SK-N-SH (cell line): Measurements from ENCODE around the gene DNAH14. TPM values are rescaled to one million over a fixed set of nuclear protein-coding genes. Genes with fewer than 3 reads are reported as not detected.
"Not testable (repeated sequence)": the region's sequence is repeated elsewhere in the genome, so short reads cannot be mapped to it uniquely, and the experiment has no call there.

Experiments used
- CTCF ChIA-PET: fragments of 300-600, 350-600 bp; formaldehyde crosslinking; extraction: SDS; loops from one replicate; lab custom pipeline; 2021; lab: Yijun Ruan, JAX
- POLR2A ChIA-PET: fragments of 350-600 bp; sonication (Branson Sonifier 250); formaldehyde crosslinking; extraction: SDS; loops from one replicate; lab custom pipeline; 2020; ENCODE audit warnings: antibody characterized with exemption, inconsistent platforms; lab: Yijun Ruan, JAX
- DNase-seq: peaks from one replicate; pipeline ENCODE4 v3.0.0; 2012
- H2AFZ ChIP-seq: fragments of 200-600 bp; sonication (generic); 2 replicates; pipeline ENCODE4 v1.8.1; 2016; ENCODE audit warnings: antibody characterized with exemption, mild to moderate bottlenecking, low read depth
- H3F3A ChIP-seq: fragments of 200-600 bp; sonication (generic); replicated peaks from 2 replicates; pipeline ENCODE3; 2016; ENCODE audit warnings: antibody characterized with exemption, mild to moderate bottlenecking; ENCODE audit not compliant: insufficient read depth
- H3K27ac ChIP-seq, 2 experiments: fragments of 200-500 bp in 1 of 2; fragments of 200-600 bp in 1 of 2; sonication (Bioruptor generic) in 1 of 2; sonication (generic), shearing (Covaris generic) in 1 of 2; 2 replicates each; pipeline versions ENCODE4 v1.5.1 to v1.6.1; 2014 to 2016; ENCODE audit warnings: low read depth in 2 of 2, inconsistent platforms in 1 of 2, low read length in 1 of 2, mild to moderate bottlenecking in 1 of 2, mixed read lengths in 1 of 2
- H3K27me3 ChIP-seq: fragments of 200-600 bp; sonication (generic), shearing (Covaris generic); 2 replicates; pipeline ENCODE4 v1.6.1; 2016; ENCODE audit warnings: mixed run types; ENCODE audit not compliant: insufficient read depth
- H3K36me3 ChIP-seq, 2 experiments: fragments of 200-500 bp in 1 of 2; fragments of 200-600 bp in 1 of 2; sonication (Bioruptor generic) in 1 of 2; sonication (generic) in 1 of 2; replicated peaks in 1 of 2; 2 replicates each; pipeline versions ENCODE3 to v1.5.1; 2014 to 2016; ENCODE audit warnings: low read length in 1 of 2, mild to moderate bottlenecking in 1 of 2; ENCODE audit not compliant: insufficient read depth in 2 of 2, control insufficient read depth in 1 of 2
- H3K4me1 ChIP-seq, 2 experiments: fragments of 200-500 bp in 1 of 2; fragments of 200-600 bp in 1 of 2; sonication (Bioruptor generic) in 1 of 2; sonication (generic), shearing (Covaris generic) in 1 of 2; 2 replicates each; pipeline versions ENCODE4 v1.5.1 to v1.6.1; 2014 to 2016; ENCODE audit warnings: low read depth in 1 of 2, low read length in 1 of 2, mixed run types in 1 of 2; ENCODE audit not compliant: insufficient read depth in 2 of 2, control insufficient read depth in 1 of 2
- H3K4me2 ChIP-seq: fragments of 200-600 bp; sonication (generic), shearing (Covaris generic); 2 replicates; pipeline ENCODE4 v1.6.1; 2017; ENCODE audit warnings: mixed run types
- H3K4me3 ChIP-seq, 2 experiments: fragments of 200-500 bp in 1 of 2; fragments of 200-600 bp in 1 of 2; sonication (Bioruptor generic) in 1 of 2; sonication (generic), shearing (Covaris generic) in 1 of 2; 2 replicates each; pipeline versions ENCODE4 v1.5.1 to v1.8.1; 2014 to 2016; ENCODE audit warnings: low read depth in 2 of 2, inconsistent platforms in 1 of 2, low read length in 1 of 2, mild to moderate bottlenecking in 1 of 2, mixed read lengths in 1 of 2, moderate library complexity in 1 of 2
- H3K79me2 ChIP-seq: fragments of 200-600 bp; sonication (generic); 2 replicates; pipeline ENCODE4 v1.8.1; 2017; ENCODE audit warnings: mild to moderate bottlenecking; ENCODE audit not compliant: insufficient read depth
- H3K9ac ChIP-seq: fragments of 200-600 bp; sonication (generic); 2 replicates; pipeline ENCODE4 v1.6.1; 2017; ENCODE audit warnings: mixed run types
- H3K9me2 ChIP-seq: fragments of 200-600 bp; sonication (generic); 2 replicates; pipeline ENCODE4 v1.6.1; 2017; ENCODE audit warnings: mixed run types
- H3K9me3 ChIP-seq: fragments of 200-600 bp; sonication (generic); 2 replicates; pipeline ENCODE4 v1.6.1; 2017; ENCODE audit warnings: mixed run types, mild to moderate bottlenecking, moderate library complexity
- H4K20me1 ChIP-seq: fragments of 200-600 bp; sonication (generic); 2 replicates; pipeline ENCODE4 v1.6.1; 2017; ENCODE audit warnings: mild to moderate bottlenecking, mixed run types; ENCODE audit not compliant: insufficient read depth
- CHD2 ChIP-seq: fragments of 150-350 bp; IDR thresholded peaks from 2 replicates; pipeline ENCODE4 v1.6.1; 2018; ENCODE audit warnings: low read length; ENCODE audit not compliant: partially characterized antibody
- FOSL2 ChIP-seq: IDR thresholded peaks from 2 replicates; pipeline ENCODE4 v1.4.0; 2012; ENCODE audit warnings: low read depth, mild to moderate bottlenecking, moderate library complexity, borderline replicate concordance
- GABPA ChIP-seq: IDR thresholded peaks from 2 replicates; pipeline ENCODE4 v1.4.0; 2012; ENCODE audit warnings: low read depth, mild to moderate bottlenecking
- MEF2A ChIP-seq: IDR thresholded peaks from 2 replicates; pipeline ENCODE4 v1.4.0; 2012; ENCODE audit warnings: low read depth, borderline replicate concordance
- NRF1 ChIP-seq: IDR thresholded peaks from 2 replicates; pipeline ENCODE4 v1.6.1; 2012; ENCODE audit warnings: low read depth, mild to moderate bottlenecking, low read length
- POLR2AphosphoS5 ChIP-seq: IDR thresholded peaks from 2 replicates; pipeline ENCODE4 v1.6.1; 2012; ENCODE audit warnings: low read depth, low read length
- RAD21 ChIP-seq: IDR thresholded peaks from 2 replicates; pipeline ENCODE4 v1.6.1; 2012; ENCODE audit warnings: mild to moderate bottlenecking, low read length
- RCOR1 ChIP-seq: fragments of 150-350 bp; IDR thresholded peaks from 2 replicates; pipeline ENCODE4 v1.6.1; 2017; ENCODE audit warnings: antibody characterized with exemption, low read length
- RFX5 ChIP-seq: IDR thresholded peaks from 2 replicates; pipeline ENCODE4 v1.6.1; 2012; ENCODE audit warnings: mild to moderate bottlenecking, improper control_type of control experiment, low read length
- RXRA ChIP-seq: IDR thresholded peaks from 2 replicates; pipeline ENCODE4 v1.4.0; 2012; ENCODE audit warnings: low read depth, mild to moderate bottlenecking, borderline replicate concordance
- SIN3A ChIP-seq: IDR thresholded peaks from 2 replicates; pipeline ENCODE4 v1.6.1; 2012; ENCODE audit warnings: low read depth, mild to moderate bottlenecking, low read length, moderate library complexity, borderline replicate concordance
- SMC3 ChIP-seq: IDR thresholded peaks from 2 replicates; pipeline ENCODE4 v1.6.1; 2012; ENCODE audit warnings: low read depth, low read length, improper control_type of control experiment
- TAF1 ChIP-seq: IDR thresholded peaks from 2 replicates; pipeline ENCODE4 v1.6.1; 2012; ENCODE audit warnings: low read depth, mild to moderate bottlenecking, low read length, moderate library complexity, borderline replicate concordance
- TEAD4 ChIP-seq: IDR thresholded peaks from 2 replicates; pipeline ENCODE4 v1.4.0; 2012; ENCODE audit warnings: mild to moderate bottlenecking, borderline replicate concordance; ENCODE audit not compliant: insufficient read depth
- YY1 ChIP-seq: IDR thresholded peaks from 2 replicates; pipeline ENCODE4 v1.4.0; 2012; ENCODE audit warnings: low read depth, mild to moderate bottlenecking
- WGBS: methylation state at CpG from one replicate; pipeline ENCODE4 v1.1.6; 2017; ENCODE audit warnings: low lambda C conversion rate; 5-methylcytosine and 5-hydroxymethylcytosine counted together
- polyA plus RNA-seq, 3 experiments: library from polyadenylated mRNA; depleted of rRNA; stranded (reverse); fragments of >200 nt; gene quantifications; 2 replicates each; pipeline ENCODE4 v1.2.3, GENCODE V29; 2012
- TF ChIP-seq, protein P1 (sequence below): fragments of 150-350 bp; IDR thresholded peaks from 2 replicates; pipeline ENCODE4 v1.6.1; 2017; ENCODE audit warnings: antibody characterized with exemption, low read length, low read depth, borderline replicate concordance
- TF ChIP-seq, protein P2 (sequence below): IDR thresholded peaks from 2 replicates; pipeline ENCODE4; 2012
- TF ChIP-seq, protein P3 (sequence below): IDR thresholded peaks from 2 replicates; pipeline ENCODE4 v1.4.0; 2012; ENCODE audit warnings: low read depth, borderline replicate concordance
- TF ChIP-seq, protein P4 (sequence below): IDR thresholded peaks from 2 replicates; pipeline ENCODE4 v1.4.0; 2012; ENCODE audit warnings: low read depth

Gene DNAH14
- polyA plus RNA-seq, 1 of the 3 experiments (the other 2 are of a cell fraction), result 8.0 TPM

DNA sequence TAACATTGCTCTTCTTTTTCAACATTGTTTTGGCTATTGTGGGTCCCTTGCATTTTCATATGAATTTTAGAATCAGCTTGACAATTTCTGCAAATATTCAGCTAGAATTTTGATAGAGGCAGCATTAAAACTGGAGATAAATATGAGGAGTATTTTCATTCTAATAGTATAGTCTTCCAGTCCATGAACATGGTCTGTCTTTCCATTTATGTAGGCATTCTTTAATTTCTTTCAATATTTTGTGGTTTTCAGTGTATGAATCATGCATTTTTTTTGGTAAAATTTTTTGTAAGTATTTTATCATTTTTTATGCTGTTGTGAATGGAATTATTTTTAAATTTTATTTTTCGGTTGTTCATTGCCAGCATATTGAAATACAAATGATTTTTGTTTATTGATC lies 97.2 kb downstream of the DNAH14 start:
- POLR2A ChIA-PET, result no interaction called here
- Histone ChIP-seq H3K27ac (no peak overlapping the region), H2AFZ (no peak overlapping the region), H4K20me1 (no peaks in the 10 kb centered on the region), H3K9me2 (no peaks in the 10 kb centered on the region), H3K4me1 (no peaks in the 10 kb centered on the region), H3F3A (no peaks in the 10 kb centered on the region), H3K27me3 (no peaks in the 10 kb centered on the region), H3K79me2 (no peaks in the 10 kb centered on the region), H3K9me3 (no peaks in the 10 kb centered on the region), H3K36me3 (peaks cover 3 to 7% of the 10 kb centered on the region in 2 experiments), H3K4me3 (no peak overlapping the region), H3K4me2 (no peak overlapping the region), H3K9ac (no peak overlapping the region)
- 69% methylated on average over 1 of the region's 1 CpG for WGBS
- CTCF ChIA-PET, result no interaction called here
- DNase-seq, result no peak
- TF ChIP-seq RCOR1, result no peak
- no peak for TF ChIP-seq SMC3
- TF ChIP-seq TAF1, result no peak
- TF ChIP-seq, protein P1, sequence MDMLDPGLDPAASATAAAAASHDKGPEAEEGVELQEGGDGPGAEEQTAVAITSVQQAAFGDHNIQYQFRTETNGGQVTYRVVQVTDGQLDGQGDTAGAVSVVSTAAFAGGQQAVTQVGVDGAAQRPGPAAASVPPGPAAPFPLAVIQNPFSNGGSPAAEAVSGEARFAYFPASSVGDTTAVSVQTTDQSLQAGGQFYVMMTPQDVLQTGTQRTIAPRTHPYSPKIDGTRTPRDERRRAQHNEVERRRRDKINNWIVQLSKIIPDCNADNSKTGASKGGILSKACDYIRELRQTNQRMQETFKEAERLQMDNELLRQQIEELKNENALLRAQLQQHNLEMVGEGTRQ, result no peak
- TF ChIP-seq CHD2, result no peak
- TF ChIP-seq RAD21, result no peak
- TF ChIP-seq GABPA, result no peak
- TF ChIP-seq, protein P2, sequence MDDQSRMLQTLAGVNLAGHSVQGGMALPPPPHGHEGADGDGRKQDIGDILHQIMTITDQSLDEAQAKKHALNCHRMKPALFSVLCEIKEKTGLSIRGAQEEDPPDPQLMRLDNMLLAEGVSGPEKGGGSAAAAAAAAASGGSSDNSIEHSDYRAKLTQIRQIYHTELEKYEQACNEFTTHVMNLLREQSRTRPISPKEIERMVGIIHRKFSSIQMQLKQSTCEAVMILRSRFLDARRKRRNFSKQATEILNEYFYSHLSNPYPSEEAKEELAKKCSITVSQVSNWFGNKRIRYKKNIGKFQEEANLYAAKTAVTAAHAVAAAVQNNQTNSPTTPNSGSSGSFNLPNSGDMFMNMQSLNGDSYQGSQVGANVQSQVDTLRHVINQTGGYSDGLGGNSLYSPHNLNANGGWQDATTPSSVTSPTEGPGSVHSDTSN, result no peak
- no peak for TF ChIP-seq TEAD4
- TF ChIP-seq RFX5, result no peak
- TF ChIP-seq POLR2AphosphoS5, result no peak
- TF ChIP-seq, protein P3, sequence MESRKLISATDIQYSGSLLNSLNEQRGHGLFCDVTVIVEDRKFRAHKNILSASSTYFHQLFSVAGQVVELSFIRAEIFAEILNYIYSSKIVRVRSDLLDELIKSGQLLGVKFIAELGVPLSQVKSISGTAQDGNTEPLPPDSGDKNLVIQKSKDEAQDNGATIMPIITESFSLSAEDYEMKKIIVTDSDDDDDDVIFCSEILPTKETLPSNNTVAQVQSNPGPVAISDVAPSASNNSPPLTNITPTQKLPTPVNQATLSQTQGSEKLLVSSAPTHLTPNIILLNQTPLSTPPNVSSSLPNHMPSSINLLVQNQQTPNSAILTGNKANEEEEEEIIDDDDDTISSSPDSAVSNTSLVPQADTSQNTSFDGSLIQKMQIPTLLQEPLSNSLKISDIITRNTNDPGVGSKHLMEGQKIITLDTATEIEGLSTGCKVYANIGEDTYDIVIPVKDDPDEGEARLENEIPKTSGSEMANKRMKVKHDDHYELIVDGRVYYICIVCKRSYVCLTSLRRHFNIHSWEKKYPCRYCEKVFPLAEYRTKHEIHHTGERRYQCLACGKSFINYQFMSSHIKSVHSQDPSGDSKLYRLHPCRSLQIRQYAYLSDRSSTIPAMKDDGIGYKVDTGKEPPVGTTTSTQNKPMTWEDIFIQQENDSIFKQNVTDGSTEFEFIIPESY, result no peak
- TF ChIP-seq MEF2A, result no peak
- no peak for TF ChIP-seq FOSL2
- no peak for TF ChIP-seq RXRA
- TF ChIP-seq NRF1, result no peak
- no peak for TF ChIP-seq YY1
- TF ChIP-seq, protein P4, sequence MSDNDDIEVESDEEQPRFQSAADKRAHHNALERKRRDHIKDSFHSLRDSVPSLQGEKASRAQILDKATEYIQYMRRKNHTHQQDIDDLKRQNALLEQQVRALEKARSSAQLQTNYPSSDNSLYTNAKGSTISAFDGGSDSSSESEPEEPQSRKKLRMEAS, result no peak
- TF ChIP-seq SIN3A, result no peak

DNA sequence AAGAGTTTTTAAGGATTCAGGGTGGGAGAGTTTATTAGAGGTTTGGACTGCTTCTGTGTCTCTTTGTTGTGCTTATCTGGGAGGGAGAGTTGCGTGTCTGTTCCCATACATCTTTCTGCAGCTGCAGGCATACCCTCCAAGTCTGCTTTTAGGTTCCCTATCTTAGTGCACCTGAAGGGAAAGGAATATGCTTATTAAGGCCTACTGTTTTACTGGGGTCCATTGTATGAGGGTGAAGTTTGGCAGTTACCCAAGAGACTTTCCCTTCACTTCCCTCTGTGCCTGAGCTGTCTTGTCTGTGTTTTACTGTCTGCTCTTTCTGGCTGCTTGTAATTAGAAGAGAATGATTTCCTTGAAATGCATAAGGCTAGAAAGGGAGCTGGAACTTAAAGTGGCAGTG lies 107.0 kb downstream of the DNAH14 start:
- DNase-seq, H3K36me3 ChIP-seq, H2AFZ ChIP-seq, H3K27ac ChIP-seq, H3K9me3 ChIP-seq, H3K9ac ChIP-seq, CTCF ChIA-PET, H4K20me1 ChIP-seq, H3K27me3 ChIP-seq, H3K4me2 ChIP-seq, H3K4me1 ChIP-seq, POLR2A ChIA-PET, H3F3A ChIP-seq, H3K79me2 ChIP-seq, H3K4me3 ChIP-seq, H3K9me2 ChIP-seq: not testable (repeated sequence)
- WGBS, result 86% methylated on average over 1 of the region's 1 CpG
